Hematopoietic multipotent progenitor cell treated with erythropoietin and hydrocortisone succinate and interleukin-3 and kit ligand, for 8 days (in vitro differentiated cells): ENCODE data around the gene TRIOBP.
"Not testable (repeated sequence)": the region's sequence is repeated elsewhere in the genome, so short reads cannot be mapped to it uniquely, and the experiment has no call there.

Experiments used
- DNase-seq: peaks from one replicate; pipeline ENCODE4 v3.0.0-alpha.2; 2015

TRIOBP gene

GRCh38 chr22:37672206-37672919 is 24.5 kb upstream of the TRIOBP start:
- peak; percentile 40 for DNase-seq

DNA sequence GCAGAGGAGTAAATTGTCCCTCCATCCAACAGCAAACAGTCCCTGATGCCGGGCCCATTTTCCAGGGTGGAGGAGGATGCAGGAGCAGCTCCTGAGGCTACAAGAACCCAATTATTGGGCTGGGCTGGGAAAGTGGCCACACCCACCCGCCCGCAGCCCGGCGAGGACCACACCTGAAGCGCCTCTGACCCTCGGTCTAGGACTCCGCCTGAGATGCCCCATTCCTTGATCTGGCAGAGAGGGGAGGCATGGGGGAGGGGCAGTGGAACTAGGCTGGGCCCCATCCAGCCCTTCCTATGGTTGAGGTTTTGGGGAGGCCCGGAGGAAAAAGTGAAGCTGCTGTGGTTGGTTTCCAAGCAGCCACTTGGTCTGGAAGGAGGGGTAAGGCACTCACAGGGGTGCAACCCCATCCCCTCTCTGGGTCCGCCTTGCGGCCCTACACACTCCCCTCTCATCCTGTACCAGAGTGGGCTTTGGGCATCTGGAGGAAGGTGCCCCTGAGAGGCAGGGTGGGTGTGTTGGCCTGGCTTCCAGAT is 23.9 kb upstream of the TRIOBP start:
- no peak for DNase-seq

- DNase-seq: no peak
Measured at GRCh38 chr22:37674248-37674647, 22.6 kb upstream of the TRIOBP start.

DNA sequence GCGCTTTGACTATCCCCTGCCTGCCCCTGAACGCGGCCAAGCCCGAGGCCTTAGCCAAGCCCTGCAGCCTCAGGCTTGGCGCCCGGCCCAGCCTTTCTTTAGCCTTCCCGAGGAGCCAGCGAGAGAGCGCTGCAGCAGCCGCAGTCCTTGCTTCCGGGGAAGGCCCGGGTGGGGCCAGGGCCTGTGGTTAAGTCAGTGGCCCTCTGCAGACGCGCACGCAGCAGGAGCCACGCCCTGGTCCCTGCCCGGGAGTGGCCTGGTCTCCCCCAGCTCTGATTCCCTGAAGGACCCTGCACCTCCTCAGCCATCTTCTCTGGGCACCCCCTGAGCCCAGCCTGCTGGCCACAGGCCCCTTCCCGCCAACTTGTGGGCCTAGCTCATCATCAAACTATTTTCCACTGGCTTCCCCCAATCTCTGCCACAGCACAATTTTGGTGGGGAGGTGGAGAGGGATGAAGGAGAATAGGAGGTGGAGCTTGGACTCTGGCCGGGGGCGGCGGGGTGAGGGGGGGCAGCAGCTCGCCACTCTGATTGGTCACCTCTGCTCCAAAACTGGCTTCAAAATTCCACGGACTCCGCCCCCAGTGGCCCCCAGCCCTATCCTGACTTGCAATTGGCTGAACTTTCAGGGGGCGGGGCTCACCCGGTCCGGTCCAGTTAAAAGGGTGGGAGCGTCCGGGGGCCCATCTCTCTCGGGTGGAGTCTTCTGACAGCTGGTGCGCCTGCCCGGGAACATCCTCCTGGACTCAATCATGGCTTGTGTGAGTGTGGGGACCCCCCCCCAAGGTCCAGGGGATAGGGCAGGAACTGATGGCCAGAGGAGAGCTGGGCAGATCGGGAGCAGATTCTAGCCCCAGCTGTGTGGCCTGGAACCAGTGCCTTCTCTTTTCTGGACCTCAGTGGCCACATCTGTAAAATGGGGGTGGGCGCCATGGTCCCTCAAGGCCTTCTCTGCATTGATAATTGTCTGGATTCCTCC is 21.6 kb upstream of the TRIOBP start, which contains the start of gene LGALS1:
LGALS1 (plus strand) TSS at position 686 of the 979 bp plus-strand sequence; CDS start at position 753, 67 bp downstream.
- peak; percentile 91 for DNase-seq

DNA sequence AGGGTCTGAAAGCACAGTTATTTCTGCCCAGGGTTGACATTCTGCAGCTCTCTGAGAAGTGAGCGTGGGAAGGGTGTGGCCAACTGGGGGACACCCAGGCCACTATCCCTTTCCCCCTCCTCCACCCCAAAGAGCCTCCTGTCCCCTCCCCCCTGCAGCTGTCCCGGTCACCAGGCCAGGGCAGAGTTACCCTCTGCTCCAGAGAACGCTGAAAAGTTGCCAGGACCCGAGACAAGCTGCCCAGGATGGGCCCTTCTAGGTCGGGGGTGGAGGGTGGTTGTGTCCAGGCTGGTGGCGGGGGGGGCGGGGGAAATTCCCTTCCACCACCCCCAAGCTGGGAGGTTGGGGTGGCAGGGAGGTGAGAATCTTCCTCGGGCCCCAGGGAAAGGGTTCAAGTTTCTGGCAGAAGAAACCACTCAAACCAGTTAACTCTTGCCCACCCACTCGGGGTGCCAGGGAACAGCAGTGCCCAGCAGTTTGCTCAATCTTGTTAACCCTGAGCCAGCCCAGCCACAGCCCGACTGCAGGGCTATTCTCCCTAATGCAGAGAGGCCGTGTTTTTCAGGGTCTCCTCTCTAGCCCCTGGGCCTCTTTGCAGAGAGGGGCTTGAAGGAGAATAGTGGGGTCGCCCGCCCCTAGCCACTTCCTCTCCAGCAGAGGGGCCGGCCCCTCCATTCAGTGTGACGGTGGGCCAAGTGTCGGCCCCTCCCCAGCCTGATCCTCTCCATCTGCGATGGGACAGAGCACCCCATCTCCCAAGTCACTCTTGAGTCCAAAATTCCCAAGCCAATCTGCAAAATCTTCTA is 20.7 kb upstream of the TRIOBP start:
- peak; percentile 12 for DNase-seq

GRCh38 chr22:37676736-37677492 is 19.9 kb upstream of the TRIOBP start:
- DNase-seq: peak; percentile 84

GRCh38 chr22:37677493-37677974 is 19.3 kb upstream of the TRIOBP start:
- DNase-seq: no peak

- DNase-seq: no peak
Measured at GRCh38 chr22:37678372-37678771, 18.5 kb upstream of the TRIOBP start.

DNA sequence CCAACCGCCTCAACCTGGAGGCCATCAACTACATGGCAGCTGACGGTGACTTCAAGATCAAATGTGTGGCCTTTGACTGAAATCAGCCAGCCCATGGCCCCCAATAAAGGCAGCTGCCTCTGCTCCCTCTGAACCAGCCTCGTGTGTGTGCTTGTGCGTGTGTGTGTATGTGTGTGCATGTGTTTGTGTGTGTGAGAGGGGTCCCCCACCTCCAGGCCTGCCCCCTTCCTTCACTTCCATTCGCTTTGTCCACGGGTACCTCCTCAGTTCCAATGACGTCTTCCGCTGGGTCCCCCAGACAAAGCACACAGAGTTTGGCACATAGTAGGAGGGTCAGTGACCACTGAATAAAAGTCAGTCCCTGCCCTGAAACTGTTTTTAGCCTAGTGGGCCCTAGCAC is 17.2 kb upstream of the TRIOBP start:
- DNase-seq: no peak

GRCh38 chr22:37680191-37680851 is 16.5 kb upstream of the TRIOBP start:
- no peak for DNase-seq

- DNase-seq: no peak
Measured at GRCh38 chr22:37681001-37681424, 15.8 kb upstream of the TRIOBP start.

DNA sequence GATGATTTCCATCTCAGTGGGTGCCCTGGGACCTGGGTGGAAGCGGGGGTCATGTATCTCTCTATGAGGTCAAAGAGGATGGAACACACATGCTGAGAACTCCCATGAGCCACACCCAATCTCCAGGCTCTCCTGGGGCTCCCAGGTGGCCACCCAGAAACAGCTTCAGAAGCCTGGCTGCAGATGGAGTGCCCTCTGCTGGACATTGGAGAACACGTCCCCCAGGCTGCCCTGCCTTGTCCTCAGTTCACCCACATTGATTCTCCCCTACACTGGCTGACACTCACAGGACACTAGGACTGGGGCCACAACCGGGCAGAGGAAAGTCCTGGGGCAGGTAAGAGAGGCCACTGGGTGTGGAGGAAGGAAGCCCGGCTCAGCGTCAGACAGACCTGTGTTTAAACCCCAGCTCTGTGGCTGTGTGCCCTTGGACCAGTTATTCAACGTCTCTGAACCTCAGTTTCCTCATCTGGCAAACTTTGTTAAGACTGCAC is 15.2 kb upstream of the TRIOBP start:
- peak; percentile 84 for DNase-seq

GRCh38 chr22:37684803-37685615 is 11.8 kb upstream of the TRIOBP start:
- no peak for DNase-seq

GRCh38 chr22:37686002-37686982 is 10.6 kb upstream of the TRIOBP start, which contains the start of gene NOL12:
NOL12 (plus strand) TSS chr22:37686343; CDS start chr22:37686393, 50 bp downstream.
- peak; percentile 92 for DNase-seq

GRCh38 chr22:37690407-37690806 is 6.4 kb upstream of the TRIOBP start:
- no peak for DNase-seq

DNA sequence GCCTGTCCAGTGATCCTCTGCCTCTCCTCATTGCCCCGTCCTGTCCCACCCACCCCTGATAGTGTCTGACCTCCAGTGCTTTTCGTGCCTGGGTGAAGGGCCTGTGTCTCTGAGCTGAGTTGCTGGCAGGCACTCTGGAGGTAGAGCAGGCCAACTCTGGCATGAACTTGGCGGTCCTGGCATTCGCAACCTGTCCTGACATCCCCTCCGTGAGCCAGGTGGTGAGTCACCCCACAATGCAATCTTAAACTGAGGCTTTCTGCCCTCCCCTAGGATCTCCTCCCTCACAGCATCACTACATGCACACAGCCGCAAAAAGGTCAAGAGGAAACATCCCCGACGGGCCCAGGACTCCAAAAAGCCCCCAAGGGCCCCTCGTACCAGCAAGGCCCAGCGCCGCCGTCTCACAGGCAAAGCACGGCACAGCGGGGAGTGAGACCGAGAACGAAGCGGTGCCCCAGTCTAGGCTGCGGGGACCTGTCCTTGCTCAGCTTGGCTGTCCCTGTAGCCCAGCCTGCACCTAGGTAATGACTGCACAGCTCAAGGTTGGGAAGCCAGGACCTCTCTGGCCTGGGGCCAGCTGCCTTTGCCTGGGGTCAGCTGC is 5.8 kb upstream of the TRIOBP start:
- no peak for DNase-seq

DNA sequence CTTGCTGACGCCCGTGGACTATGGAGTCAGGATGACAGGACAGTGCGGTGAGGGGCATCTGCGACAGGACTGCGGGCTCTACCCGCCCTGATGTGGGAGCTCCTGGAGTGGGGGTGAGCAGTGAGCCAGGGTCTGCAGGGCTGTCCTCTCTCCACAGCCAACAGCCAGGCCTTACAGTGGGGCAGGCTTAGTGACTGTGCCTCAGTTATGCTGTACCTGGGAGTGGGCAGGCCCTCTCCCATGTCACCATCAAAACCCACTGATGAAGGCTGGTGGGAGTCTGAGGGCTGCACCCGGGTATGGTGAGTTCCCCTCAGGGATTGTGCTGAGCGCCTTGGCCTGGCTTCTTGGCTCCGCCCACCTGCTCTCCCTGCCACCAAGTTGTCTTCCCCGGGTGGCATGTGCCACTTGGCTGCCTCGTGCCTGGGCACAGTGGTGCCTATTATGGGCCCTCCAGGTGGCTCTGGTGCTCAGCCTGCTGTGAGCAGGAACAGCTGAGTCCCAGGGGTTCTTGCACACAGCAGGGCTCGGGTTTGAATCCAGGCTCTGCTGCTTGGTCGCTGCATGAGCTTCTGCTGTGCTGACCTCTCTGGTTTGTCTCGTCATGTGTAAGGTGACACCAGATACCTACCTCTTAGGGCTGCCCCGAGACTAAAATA is 4.1 kb upstream of the TRIOBP start:
- no peak for DNase-seq

- DNase-seq: not testable (repeated sequence)
Measured at GRCh38 chr22:37694131-37694530, 2.7 kb upstream of the TRIOBP start.
